Uterus (tissue), 2 donors: ENCODE results near the gene PRRC2B.

ENCODE experiments used
- POLR2A ChIP-seq, 2 donors: fragments of 450-650 bp; IDR thresholded peaks; one replicate each; pipeline ENCODE4 v1.6.1; 2016; ENCODE audit warnings: antibody characterized with exemption in 2 of 2, mild to moderate bottlenecking in 1 of 2, moderate library complexity in 1 of 2
- TF ChIP-seq, protein P1 (sequence below), 4 experiments: fragments of 200-600 bp in 2 of 4; fragments of 450-650 bp in 2 of 4; sonication (generic) in 2 of 4; IDR thresholded peaks; one replicate each; pipeline ENCODE4 v1.5.1; 2016 to 2019; ENCODE audit warnings: antibody characterized with exemption in 4 of 4, mild to moderate bottlenecking in 2 of 4, moderate library complexity in 1 of 4

DNA sequence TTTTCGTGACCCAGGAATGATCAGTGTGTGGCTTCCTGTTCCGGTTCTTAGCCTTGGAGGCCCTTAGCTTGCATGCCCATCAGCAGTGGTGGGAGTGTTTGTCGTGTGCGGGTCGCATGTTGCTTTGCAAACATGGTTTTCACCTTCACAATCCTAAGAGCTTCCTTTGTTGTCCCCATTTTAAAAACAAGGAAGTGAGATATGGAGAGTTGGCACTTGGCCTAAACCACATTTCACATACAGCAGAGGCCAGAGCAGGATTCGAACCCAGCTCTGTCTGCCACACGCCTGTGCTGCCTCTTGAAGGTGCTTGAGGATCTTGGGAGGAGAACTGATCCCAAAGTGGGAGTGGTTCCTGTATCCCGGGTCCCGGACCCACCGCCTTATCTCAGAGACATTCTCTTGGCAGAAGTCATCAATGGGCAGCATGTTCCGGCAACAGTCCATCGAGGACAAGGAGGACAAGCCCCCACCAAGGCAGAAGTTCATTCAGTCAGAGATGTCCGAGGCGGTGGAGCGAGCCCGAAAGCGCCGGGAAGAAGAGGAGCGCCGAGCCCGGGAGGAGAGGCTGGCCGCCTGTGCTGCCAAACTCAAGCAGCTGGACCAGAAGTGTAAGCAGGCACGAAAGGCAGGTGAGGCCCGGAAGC is 70.6 kb downstream of the PRRC2B start:
- TF ChIP-seq, protein P1, sequence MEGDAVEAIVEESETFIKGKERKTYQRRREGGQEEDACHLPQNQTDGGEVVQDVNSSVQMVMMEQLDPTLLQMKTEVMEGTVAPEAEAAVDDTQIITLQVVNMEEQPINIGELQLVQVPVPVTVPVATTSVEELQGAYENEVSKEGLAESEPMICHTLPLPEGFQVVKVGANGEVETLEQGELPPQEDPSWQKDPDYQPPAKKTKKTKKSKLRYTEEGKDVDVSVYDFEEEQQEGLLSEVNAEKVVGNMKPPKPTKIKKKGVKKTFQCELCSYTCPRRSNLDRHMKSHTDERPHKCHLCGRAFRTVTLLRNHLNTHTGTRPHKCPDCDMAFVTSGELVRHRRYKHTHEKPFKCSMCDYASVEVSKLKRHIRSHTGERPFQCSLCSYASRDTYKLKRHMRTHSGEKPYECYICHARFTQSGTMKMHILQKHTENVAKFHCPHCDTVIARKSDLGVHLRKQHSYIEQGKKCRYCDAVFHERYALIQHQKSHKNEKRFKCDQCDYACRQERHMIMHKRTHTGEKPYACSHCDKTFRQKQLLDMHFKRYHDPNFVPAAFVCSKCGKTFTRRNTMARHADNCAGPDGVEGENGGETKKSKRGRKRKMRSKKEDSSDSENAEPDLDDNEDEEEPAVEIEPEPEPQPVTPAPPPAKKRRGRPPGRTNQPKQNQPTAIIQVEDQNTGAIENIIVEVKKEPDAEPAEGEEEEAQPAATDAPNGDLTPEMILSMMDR (IDR thresholded peaks at IDR 0.05) = no peak
- TF ChIP-seq POLR2A (IDR thresholded peaks at IDR 0.05) = no peak
